Measurements from ENCODE around the gene GPC3.

The GPC3 gene

GRCh38 chrX:133985967-133986683 is 731 bp upstream of the GPC3 start:
- H3K4me1 Mint-ChIP-seq (ENCODE audit: low read depth), result peaks cover 8% of the 10 kb centered on the region
- no peaks in the 10 kb centered on the region for H3K9me3 Mint-ChIP-seq (ENCODE audit: low read depth)
- peak overlapping the region; percentile 77 for H3K4me3 Mint-ChIP-seq
- no peaks in the 10 kb centered on the region for H3K36me3 Mint-ChIP-seq
- H3K27me3 Mint-ChIP-seq, result peaks cover 10% of the 10 kb centered on the region
- H3K27ac Mint-ChIP-seq, result no peak overlapping the region

GRCh38 chrX:133984857-133985163 is 584 bp downstream of the GPC3 start:
- H3K4me3 Mint-ChIP-seq, result peak overlapping the region; percentile 23
- peaks cover 8% of the 10 kb centered on the region for H3K4me1 Mint-ChIP-seq (ENCODE audit: low read depth)
- peaks cover 12% of the 10 kb centered on the region for H3K27me3 Mint-ChIP-seq
- H3K36me3 Mint-ChIP-seq, result no peaks in the 10 kb centered on the region
- no peak overlapping the region for H3K27ac Mint-ChIP-seq
- H3K9me3 Mint-ChIP-seq (ENCODE audit: low read depth), result no peaks in the 10 kb centered on the region

- Mint-ChIP-seq H3K4me3 (peak overlapping the region; percentile 61), H3K4me1 (ENCODE audit: low read depth) (peaks cover 8% of the 10 kb centered on the region), H3K27ac (no peak overlapping the region), H3K9me3 (ENCODE audit: low read depth) (no peaks in the 10 kb centered on the region), H3K27me3 (peaks cover 12% of the 10 kb centered on the region), H3K36me3 (no peaks in the 10 kb centered on the region)
Measured at GRCh38 chrX:133983974-133984845, 1.2 kb downstream of the GPC3 start.

GRCh38 chrX:133983256-133983973 is 2.0 kb downstream of the GPC3 start:
- Mint-ChIP-seq H3K27ac (no peak overlapping the region), H3K9me3 (ENCODE audit: low read depth) (no peaks in the 10 kb centered on the region), H3K4me1 (ENCODE audit: low read depth) (peaks cover 8% of the 10 kb centered on the region), H3K4me3 (no peak overlapping the region), H3K27me3 (peaks cover 12% of the 10 kb centered on the region), H3K36me3 (no peaks in the 10 kb centered on the region)

DNA sequence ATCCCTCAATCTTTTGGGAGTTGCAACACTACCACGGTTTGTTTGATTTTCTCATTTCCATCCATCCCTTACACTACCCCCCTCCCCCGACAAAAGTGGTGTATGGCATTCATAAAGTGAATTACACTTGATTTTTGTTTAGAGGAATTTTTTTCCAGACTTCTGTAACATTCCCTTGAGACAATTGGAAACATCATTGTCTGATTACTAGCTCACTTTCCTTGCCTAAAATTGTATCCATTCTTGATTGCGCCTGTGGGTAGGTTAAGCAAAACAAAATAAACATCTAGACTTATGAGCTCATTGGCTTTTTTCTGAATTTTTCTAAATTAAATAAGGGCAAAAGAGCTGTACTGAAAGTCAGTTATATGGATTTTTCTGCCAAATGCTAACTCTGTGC is 3.5 kb downstream of the GPC3 start:
- Mint-ChIP-seq H3K27me3 (peaks cover 12% of the 10 kb centered on the region), H3K4me1 (ENCODE audit: low read depth) (peaks cover 8% of the 10 kb centered on the region), H3K9me3 (ENCODE audit: low read depth) (no peaks in the 10 kb centered on the region), H3K36me3 (no peaks in the 10 kb centered on the region), H3K27ac (no peak overlapping the region), H3K4me3 (no peak overlapping the region)

DNA sequence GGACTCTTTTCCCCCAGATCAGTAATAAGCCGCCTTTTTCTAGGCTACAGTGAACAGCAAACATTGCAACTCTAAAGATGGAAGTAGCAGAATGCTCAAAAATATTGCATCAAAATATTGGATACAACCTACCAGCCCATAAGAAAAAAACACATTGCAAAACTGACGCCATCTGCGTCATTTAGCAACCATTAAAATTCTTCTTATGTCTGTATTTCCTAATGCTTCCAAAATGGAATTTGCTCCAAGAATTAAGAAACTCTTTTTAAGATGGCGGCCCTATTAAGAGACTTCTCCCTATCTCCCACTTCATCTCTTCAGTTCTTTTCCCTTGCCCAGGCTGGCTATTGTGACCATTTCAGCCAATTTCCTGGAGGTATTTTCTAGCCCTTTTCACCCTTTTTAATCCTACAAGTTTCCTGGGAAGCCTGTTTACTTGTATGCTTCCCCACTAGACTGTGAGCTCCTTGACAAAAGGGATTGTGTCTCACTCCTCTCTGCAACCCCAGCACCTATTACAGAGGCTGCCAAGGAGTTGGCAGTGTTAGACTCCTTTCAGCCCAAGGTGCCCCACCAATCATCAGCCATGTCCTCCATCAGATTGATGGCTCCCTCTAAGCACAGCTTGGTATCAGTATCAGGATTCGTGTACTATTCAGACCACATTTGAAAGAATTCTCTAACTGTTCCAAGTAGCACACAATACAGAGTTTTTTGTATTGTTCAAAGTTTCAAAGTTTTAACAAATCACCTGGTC is 4.4 kb downstream of the GPC3 start:
- H3K9me3 Mint-ChIP-seq (ENCODE audit: low read depth), result no peaks in the 10 kb centered on the region
- peaks cover 12% of the 10 kb centered on the region for H3K27me3 Mint-ChIP-seq
- H3K4me3 Mint-ChIP-seq, result no peak overlapping the region
- H3K27ac Mint-ChIP-seq, result no peak overlapping the region
- no peaks in the 10 kb centered on the region for H3K36me3 Mint-ChIP-seq
- peaks cover 6% of the 10 kb centered on the region for H3K4me1 Mint-ChIP-seq (ENCODE audit: low read depth)

- no peak overlapping the region for H3K27ac Mint-ChIP-seq
- H3K27me3 Mint-ChIP-seq, result peaks cover 12% of the 10 kb centered on the region
- H3K4me1 Mint-ChIP-seq (ENCODE audit: low read depth), result peaks cover 4% of the 10 kb centered on the region
- H3K9me3 Mint-ChIP-seq (ENCODE audit: low read depth), result no peaks in the 10 kb centered on the region
- H3K36me3 Mint-ChIP-seq, result no peaks in the 10 kb centered on the region
- H3K4me3 Mint-ChIP-seq, result no peak overlapping the region
Measured at GRCh38 chrX:133980406-133980805, 5.0 kb downstream of the GPC3 start.

DNA sequence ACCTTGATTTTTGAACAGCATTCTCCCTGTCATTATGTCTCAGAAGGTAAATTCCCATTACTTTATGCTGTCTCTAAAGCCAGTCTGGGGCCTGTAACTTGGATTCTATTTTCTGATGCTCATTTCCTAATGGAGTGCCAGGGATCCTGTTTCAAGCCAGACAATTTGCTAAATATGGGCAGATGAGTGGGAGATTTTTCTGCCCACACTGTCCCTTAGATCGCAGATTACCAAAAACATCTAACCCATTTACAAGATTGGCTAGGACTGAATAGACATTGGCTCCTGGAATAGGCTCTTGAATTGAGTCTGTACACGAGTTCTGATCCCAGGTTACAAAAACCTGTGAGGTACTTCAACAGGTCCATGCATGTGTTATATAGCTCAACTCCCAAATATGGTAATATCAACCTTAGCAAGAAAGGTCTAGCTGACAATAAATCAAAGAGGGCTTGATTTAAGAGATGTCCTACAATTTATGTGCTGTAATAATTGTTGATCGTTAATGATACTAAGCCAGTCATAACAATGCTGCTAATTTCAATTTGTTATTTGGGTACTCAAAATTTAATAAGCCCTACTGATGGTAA is 5.7 kb downstream of the GPC3 start:
- H3K9me3 Mint-ChIP-seq (ENCODE audit: low read depth), result no peaks in the 10 kb centered on the region
- H3K4me3 Mint-ChIP-seq, result no peak overlapping the region
- H3K27ac Mint-ChIP-seq, result no peak overlapping the region
- H3K27me3 Mint-ChIP-seq, result peaks cover 12% of the 10 kb centered on the region
- no peaks in the 10 kb centered on the region for H3K36me3 Mint-ChIP-seq
- peaks cover 4% of the 10 kb centered on the region for H3K4me1 Mint-ChIP-seq (ENCODE audit: low read depth)

- no peak overlapping the region for H3K27ac Mint-ChIP-seq
- H3K36me3 Mint-ChIP-seq, result no peaks in the 10 kb centered on the region
- H3K4me1 Mint-ChIP-seq (ENCODE audit: low read depth), result no peaks in the 10 kb centered on the region
- no peaks in the 10 kb centered on the region for H3K27me3 Mint-ChIP-seq
- no peaks in the 10 kb centered on the region for H3K9me3 Mint-ChIP-seq (ENCODE audit: low read depth)
- no peak overlapping the region for H3K4me3 Mint-ChIP-seq
Measured at GRCh38 chrX:133973704-133974103, 11.7 kb downstream of the GPC3 start.

- Mint-ChIP-seq H3K27me3 (no peaks in the 10 kb centered on the region), H3K27ac (no peak overlapping the region), H3K36me3 (no peaks in the 10 kb centered on the region), H3K4me3 (no peak overlapping the region), H3K4me1 (ENCODE audit: low read depth) (no peaks in the 10 kb centered on the region), H3K9me3 (ENCODE audit: low read depth) (no peaks in the 10 kb centered on the region)
Measured at GRCh38 chrX:133972916-133973315, 12.5 kb downstream of the GPC3 start.

GRCh38 chrX:133971586-133971985 is 13.8 kb downstream of the GPC3 start:
- Mint-ChIP-seq H3K9me3 (ENCODE audit: low read depth) (no peaks in the 10 kb centered on the region), H3K27ac (no peak overlapping the region), H3K27me3 (no peaks in the 10 kb centered on the region), H3K4me1 (ENCODE audit: low read depth) (no peaks in the 10 kb centered on the region), H3K4me3 (no peak overlapping the region), H3K36me3 (no peaks in the 10 kb centered on the region)

DNA sequence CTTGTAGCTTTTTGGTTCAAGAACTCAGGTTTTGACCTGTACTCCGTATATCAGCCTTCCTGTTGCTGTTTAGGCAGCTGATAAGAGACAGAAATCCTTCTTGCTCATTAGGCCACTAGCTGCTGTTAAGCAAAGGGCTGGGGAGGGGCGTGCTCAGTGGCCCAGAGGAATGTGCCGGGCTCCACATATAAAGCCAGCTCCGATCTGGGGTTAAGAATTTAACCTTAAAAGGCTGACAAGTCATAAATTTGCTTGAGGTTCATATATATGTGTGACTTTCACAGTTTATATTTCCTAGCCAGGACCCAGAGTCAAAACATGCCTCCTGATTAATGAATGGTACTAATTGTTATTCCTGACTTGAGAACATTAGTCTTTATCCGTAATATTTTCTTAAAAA is 15.3 kb downstream of the GPC3 start:
- Mint-ChIP-seq H3K4me3 (no peak overlapping the region), H3K27me3 (no peaks in the 10 kb centered on the region), H3K27ac (no peak overlapping the region), H3K36me3 (no peaks in the 10 kb centered on the region), H3K9me3 (ENCODE audit: low read depth) (no peaks in the 10 kb centered on the region), H3K4me1 (ENCODE audit: low read depth) (no peaks in the 10 kb centered on the region)

DNA sequence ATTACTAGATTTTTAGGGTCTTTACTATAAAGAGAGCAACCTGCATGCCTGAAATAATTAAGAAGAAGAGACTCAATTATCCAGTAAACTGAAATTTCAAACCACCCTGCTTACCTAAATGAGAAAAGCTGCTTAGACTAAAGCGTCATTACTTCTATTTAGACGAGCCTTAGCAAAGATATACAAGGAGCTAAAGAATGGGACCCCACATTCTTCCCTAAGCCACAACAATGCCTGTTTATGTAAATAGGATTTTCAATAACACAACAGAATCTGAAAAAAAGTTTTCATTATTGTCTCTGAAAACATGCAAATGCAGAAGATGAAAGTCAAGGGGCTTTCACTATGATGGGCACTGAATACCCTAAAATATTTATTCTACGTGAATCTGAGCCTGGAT is 16.2 kb downstream of the GPC3 start:
- Mint-ChIP-seq H3K4me3 (no peak overlapping the region), H3K27me3 (no peaks in the 10 kb centered on the region), H3K36me3 (no peaks in the 10 kb centered on the region), H3K27ac (no peak overlapping the region), H3K4me1 (ENCODE audit: low read depth) (peaks cover 3% of the 10 kb centered on the region), H3K9me3 (ENCODE audit: low read depth) (no peaks in the 10 kb centered on the region)

- Mint-ChIP-seq H3K9me3 (ENCODE audit: low read depth) (no peaks in the 10 kb centered on the region), H3K4me1 (ENCODE audit: low read depth) (peaks cover 3% of the 10 kb centered on the region), H3K36me3 (no peaks in the 10 kb centered on the region), H3K27ac (no peak overlapping the region), H3K4me3 (no peak overlapping the region), H3K27me3 (no peaks in the 10 kb centered on the region)
Measured at GRCh38 chrX:133968109-133968508, 17.3 kb downstream of the GPC3 start.

Measured in activated naive CD8-positive, alpha-beta T cell (primary cell).